Activated T-helper 1 cell treated with anti-CD3 and anti-CD28 coated beads, Interleukin-12 subunit alpha, Interleukin-12 subunit beta, Interleukin-2, Interleukin-4 antibody, amounts not matched to agents 30 ng/mL and 10 ng/mL and 1 ng/mL, durations not matched to agents 14 hours and 24 hours and 36 hours (primary cell): ENCODE measurements around the gene SLC33A1. TPM values are rescaled to one million over a fixed set of nuclear protein-coding genes. Genes with fewer than 3 reads are reported as not detected.
A peak's percentile ranks its signal among the peaks of the same experiment; 100 is the strongest.
"Not testable (repeated sequence)": the region's sequence is repeated elsewhere in the genome, so short reads cannot be mapped to it uniquely, and the experiment has no call there.

Source experiments
- DNase-seq: peaks from one replicate; pipeline ENCODE4 v3.0.0; 2021; ENCODE audit warnings: low spot score
- H3K27ac Mint-ChIP-seq: one replicate; pipeline ENCODE4 v1.8.0; 2021; ENCODE audit warnings: mild to moderate bottlenecking, mixed read lengths
- H3K27me3 Mint-ChIP-seq: one replicate; pipeline ENCODE4 v1.8.0; 2022; ENCODE audit warnings: mild to moderate bottlenecking, moderate library complexity, mixed read lengths; ENCODE audit not compliant: insufficient read depth
- H3K36me3 Mint-ChIP-seq: one replicate; pipeline ENCODE4 v1.8.0; 2021; ENCODE audit warnings: low read depth, mixed read lengths
- H3K4me1 Mint-ChIP-seq: one replicate; pipeline ENCODE4 v1.8.0; 2021; ENCODE audit warnings: low read depth, mixed read lengths
- H3K4me3 Mint-ChIP-seq: one replicate; pipeline ENCODE4 v1.8.0; 2021; ENCODE audit warnings: mild to moderate bottlenecking, moderate library complexity, mixed read lengths
- H3K9me3 Mint-ChIP-seq: one replicate; pipeline ENCODE4 v1.8.0; 2021; ENCODE audit warnings: mixed read lengths
- intact Hi-C: fragments of 100-400 bp; cut with micrococcal nuclease; formaldehyde crosslinking; loops from one replicate; pipeline ENCODE4 v1.15.1; 2024
- total RNA-seq: library from RNA; stranded (reverse); gene quantifications from 2 replicates; pipeline ENCODE4 v1.2.3, GENCODE V29; 2022

SLC33A1 gene
- total RNA-seq, 1 donor from 2014 or later = 27.4 TPM

- H3K27ac Mint-ChIP-seq = peak overlapping the region; percentile 96
- peak overlapping the region; percentile 91 for H3K4me3 Mint-ChIP-seq
- peak; percentile 23 for DNase-seq
- H3K9me3 Mint-ChIP-seq = no peaks in the 10 kb centered on the region
- H3K4me1 Mint-ChIP-seq = peaks cover 41% of the 10 kb centered on the region
- peaks cover 28% of the 10 kb centered on the region for H3K36me3 Mint-ChIP-seq
- intact Hi-C loops = loop anchor here (1.0 to 10.0 kb wide), 11 partner anchors 9 to 1531 kb away; partner anchors contain the start of genes C3orf33, CCNL1, DHX36 and GMPS
- H3K27me3 Mint-ChIP-seq = no peaks in the 10 kb centered on the region
Measured at GRCh38 chr3:155853214-155854140, 750 bp downstream of the SLC33A1 start.

- intact Hi-C loops = loop anchor here (5.0 to 10.0 kb wide), 5 partner anchors 105 to 1530 kb away; partner anchors contain the start of genes DHX36, PLCH1 and TIPARP
- H3K36me3 Mint-ChIP-seq = peaks cover 33% of the 10 kb centered on the region
- DNase-seq = no peak
- no peaks in the 10 kb centered on the region for H3K9me3 Mint-ChIP-seq
- peak overlapping the region; percentile 91 for H3K4me3 Mint-ChIP-seq
- no peaks in the 10 kb centered on the region for H3K27me3 Mint-ChIP-seq
- peaks cover 50% of the 10 kb centered on the region for H3K4me1 Mint-ChIP-seq
- H3K27ac Mint-ChIP-seq = peak overlapping the region; percentile 96
Measured at GRCh38 chr3:155852341-155852740, 1.9 kb downstream of the SLC33A1 start.

- intact Hi-C loops, H3K27ac Mint-ChIP-seq, DNase-seq, H3K9me3 Mint-ChIP-seq, H3K27me3 Mint-ChIP-seq: not testable (repeated sequence)
- Mint-ChIP-seq H3K36me3 (peaks cover 38% of the 10 kb centered on the region), H3K4me1 (peaks cover 54% of the 10 kb centered on the region), H3K4me3 (peak overlapping the region; percentile 49)
Measured at GRCh38 chr3:155849404-155849803, 4.8 kb downstream of the SLC33A1 start.

DNA sequence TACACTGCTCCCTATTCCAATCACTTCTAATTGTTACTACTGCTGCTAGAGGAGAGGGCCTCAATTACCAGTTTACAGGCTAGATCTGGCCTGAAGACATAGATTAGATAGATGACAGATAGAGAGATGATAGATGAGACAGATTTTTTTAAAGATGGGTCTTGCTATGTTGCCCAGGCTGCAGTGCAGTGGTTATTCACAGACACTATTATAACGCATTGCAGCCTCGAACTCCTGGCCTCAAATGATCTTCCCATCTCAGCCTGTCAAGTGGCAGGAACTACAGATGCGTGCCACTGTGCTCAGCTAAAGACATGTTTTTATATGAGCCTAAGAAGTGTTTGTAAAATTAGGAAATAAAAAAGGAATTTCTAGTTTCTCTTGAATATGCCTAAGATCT, 6.2 kb downstream of the SLC33A1 start:
- Mint-ChIP-seq H3K4me1 (peaks cover 58% of the 10 kb centered on the region), H3K4me3 (peak overlapping the region; percentile 9), H3K27me3 (no peaks in the 10 kb centered on the region), H3K27ac (no peak overlapping the region), H3K9me3 (no peaks in the 10 kb centered on the region), H3K36me3 (peaks cover 37% of the 10 kb centered on the region)
- no peak for DNase-seq
- intact Hi-C loops = no loop called here

DNA sequence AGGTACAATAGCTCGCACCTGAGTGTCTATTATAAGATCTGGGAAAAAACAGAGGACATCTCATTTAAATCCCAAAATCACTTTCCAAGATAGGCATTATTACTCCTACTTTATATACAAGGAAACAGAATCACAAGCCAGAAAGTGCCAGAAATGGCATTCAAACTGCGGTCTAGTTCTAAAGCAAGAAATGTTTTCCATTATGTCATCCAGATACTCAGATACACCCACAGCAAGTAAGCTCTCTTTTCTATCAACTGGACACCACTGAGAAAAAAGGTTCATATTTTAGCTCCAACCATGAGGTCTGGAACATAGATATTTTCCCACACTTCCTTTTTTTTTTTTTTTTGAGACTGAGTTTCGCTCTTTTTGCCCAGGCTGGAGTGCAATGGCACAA, 8.1 kb downstream of the SLC33A1 start:
- Mint-ChIP-seq H3K4me3 (peak overlapping the region; percentile 37), H3K27ac (no peak overlapping the region), H3K9me3 (no peaks in the 10 kb centered on the region), H3K4me1 (peaks cover 42% of the 10 kb centered on the region), H3K36me3 (peaks cover 21% of the 10 kb centered on the region), H3K27me3 (no peaks in the 10 kb centered on the region)
- intact Hi-C loops = no loop called here
- DNase-seq = no peak

- H3K4me1 Mint-ChIP-seq = peaks cover 29% of the 10 kb centered on the region
- H3K4me3 Mint-ChIP-seq = no peak overlapping the region
- no peak for DNase-seq
- H3K9me3 Mint-ChIP-seq = no peaks in the 10 kb centered on the region
- H3K27ac Mint-ChIP-seq = no peak overlapping the region
- H3K27me3 Mint-ChIP-seq = no peaks in the 10 kb centered on the region
- intact Hi-C loops = no loop called here
- peaks cover 17% of the 10 kb centered on the region for H3K36me3 Mint-ChIP-seq
Measured at GRCh38 chr3:155843569-155843968, 10.7 kb downstream of the SLC33A1 start.

GRCh38 chr3:155835341-155836071, 18.7 kb downstream of the SLC33A1 start:
- intact Hi-C loops = no loop called here
- Mint-ChIP-seq H3K27ac (no peak overlapping the region), H3K9me3 (no peaks in the 10 kb centered on the region), H3K36me3 (peaks cover 6% of the 10 kb centered on the region), H3K27me3 (no peaks in the 10 kb centered on the region), H3K4me3 (no peak overlapping the region), H3K4me1 (peaks cover 6% of the 10 kb centered on the region)
- no peak for DNase-seq

DNA sequence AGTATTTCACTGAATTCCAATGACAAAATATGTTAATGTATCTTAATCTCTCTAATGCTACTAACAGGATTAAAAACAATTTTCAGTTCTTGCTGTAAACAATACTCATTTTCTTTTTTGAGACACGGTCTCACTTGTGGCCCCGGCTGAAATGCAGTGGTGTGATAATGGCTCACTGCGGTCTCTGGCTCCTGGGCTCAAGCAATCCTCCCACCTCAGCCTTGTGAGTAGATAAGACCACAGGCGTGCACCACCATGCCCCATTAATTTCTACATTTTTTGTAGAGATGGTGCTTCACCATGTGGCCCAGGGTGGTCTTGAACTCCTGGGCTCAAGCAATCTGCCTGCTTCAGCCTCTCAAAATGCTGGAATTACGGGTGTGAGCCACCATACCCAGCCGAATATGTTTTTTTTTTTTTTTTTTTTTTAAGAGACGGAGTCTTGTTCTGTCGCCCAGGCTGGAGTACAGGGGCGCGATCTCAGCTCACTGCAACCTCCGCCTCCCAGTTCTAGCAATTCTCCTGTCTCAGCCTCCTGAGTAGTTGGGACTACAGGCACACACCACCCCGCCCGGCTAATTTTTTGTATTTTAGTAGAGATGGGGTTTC, 25.6 kb downstream of the SLC33A1 start:
- H3K27me3 Mint-ChIP-seq, H3K4me1 Mint-ChIP-seq, H3K4me3 Mint-ChIP-seq, H3K36me3 Mint-ChIP-seq, H3K9me3 Mint-ChIP-seq, intact Hi-C loops, DNase-seq, H3K27ac Mint-ChIP-seq: not testable (repeated sequence)

DNA sequence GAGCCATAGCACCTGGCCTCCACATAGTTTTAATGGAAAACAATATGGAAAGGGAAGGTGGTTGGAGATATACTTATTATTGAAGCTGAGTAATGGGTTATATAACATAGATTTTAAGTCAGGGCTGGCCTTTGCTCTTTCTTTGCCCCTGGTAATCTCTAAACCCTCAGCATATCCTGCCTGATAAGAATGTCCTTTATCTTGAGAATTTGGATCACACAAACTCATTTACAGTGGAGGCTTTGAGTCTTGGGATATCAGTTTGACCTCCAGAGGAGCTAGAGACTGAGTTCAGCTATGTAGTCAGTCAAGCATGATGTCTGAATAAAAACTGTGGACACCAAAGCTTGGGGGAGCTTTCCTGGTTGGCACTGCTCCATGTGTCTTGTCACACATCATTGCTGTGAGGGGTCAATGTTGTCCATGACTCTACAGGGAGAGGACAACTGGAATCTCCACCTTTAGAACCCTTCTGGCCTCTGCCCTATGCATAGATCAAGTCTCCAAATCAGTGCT, 39.1 kb downstream of the SLC33A1 start:
- Mint-ChIP-seq H3K4me3 (no peak overlapping the region), H3K27me3 (peaks cover 5% of the 10 kb centered on the region), H3K9me3 (no peaks in the 10 kb centered on the region), H3K4me1 (no peaks in the 10 kb centered on the region), H3K27ac (no peak overlapping the region), H3K36me3 (peaks cover 2% of the 10 kb centered on the region)
- intact Hi-C loops = no loop called here
- no peak for DNase-seq

DNA sequence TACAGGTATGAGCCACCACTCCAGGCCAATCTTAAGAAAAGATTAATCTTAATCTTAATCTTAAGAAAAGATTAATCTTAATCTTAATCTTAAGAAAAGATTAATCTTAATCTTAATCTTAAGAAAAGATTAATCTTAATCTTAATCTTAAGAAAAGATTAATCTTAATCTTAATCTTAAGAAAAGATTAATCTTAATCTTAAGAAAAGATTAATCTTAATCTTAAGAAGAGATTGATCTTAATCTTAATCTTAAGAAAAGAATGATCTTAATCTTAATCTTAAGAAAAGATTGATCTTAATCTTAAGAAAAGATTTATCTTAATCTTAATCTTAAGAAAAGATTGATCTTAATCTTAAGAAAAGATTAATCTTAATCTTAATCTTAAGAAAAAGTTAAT, 41.0 kb downstream of the SLC33A1 start:
- H3K9me3 Mint-ChIP-seq, H3K36me3 Mint-ChIP-seq, H3K4me1 Mint-ChIP-seq, H3K4me3 Mint-ChIP-seq, intact Hi-C loops, H3K27ac Mint-ChIP-seq, DNase-seq: not testable (repeated sequence)
- H3K27me3 Mint-ChIP-seq = peaks cover 11% of the 10 kb centered on the region

DNA sequence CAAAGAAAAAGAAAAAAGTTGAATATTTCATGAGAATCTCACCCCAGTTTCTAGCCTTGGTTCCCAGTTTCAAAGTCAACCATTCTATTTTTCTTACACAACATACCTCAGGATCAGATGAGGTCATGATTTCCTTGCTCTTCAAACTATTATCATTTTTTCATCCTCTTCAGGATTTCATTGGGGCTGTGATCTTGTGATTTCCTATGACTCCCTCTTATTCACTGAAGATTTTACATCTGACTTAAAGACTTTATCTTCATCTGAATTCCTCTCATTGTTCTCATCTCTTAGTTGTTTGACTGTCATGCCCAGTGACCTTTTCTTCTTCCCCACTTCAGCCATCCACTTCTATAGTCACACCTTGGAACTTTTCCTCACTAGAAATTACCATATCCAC, 45.0 kb downstream of the SLC33A1 start:
- no peaks in the 10 kb centered on the region for H3K9me3 Mint-ChIP-seq
- no peak overlapping the region for H3K4me3 Mint-ChIP-seq
- H3K27me3 Mint-ChIP-seq = peaks cover 11% of the 10 kb centered on the region
- DNase-seq = no peak
- intact Hi-C loops = loop anchor here (5.0 kb wide), 2 partner anchors 67 to 113 kb away; no protein-coding TSS in a partner anchor
- peaks cover 10% of the 10 kb centered on the region for H3K4me1 Mint-ChIP-seq
- H3K36me3 Mint-ChIP-seq = peaks cover 2% of the 10 kb centered on the region
- no peak overlapping the region for H3K27ac Mint-ChIP-seq

DNA sequence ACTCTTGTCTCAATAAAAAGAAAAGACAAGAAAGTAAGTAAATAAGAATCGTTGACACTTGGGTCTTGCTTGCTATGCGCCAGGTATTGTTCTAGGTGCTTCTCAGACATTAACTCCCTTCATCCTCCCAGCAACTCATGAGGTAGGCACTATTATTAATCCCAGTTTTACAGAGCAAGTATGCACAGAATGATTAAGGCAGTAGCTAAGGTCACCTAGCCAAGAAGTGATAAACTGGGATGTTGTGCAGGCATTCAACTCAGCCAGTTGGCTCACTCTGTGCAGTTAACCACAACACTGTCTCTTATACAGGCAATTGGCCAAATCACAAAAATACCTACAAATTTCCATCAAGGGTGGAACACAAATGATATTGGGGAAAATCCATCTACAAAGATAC, 46.4 kb downstream of the SLC33A1 start:
- no peak for DNase-seq
- Mint-ChIP-seq H3K36me3 (peaks cover 2% of the 10 kb centered on the region), H3K27ac (no peak overlapping the region), H3K27me3 (peaks cover 11% of the 10 kb centered on the region), H3K9me3 (no peaks in the 10 kb centered on the region), H3K4me3 (no peak overlapping the region), H3K4me1 (peaks cover 10% of the 10 kb centered on the region)
- intact Hi-C loops = loop anchor here (5.0 kb wide), 2 partner anchors 66 to 114 kb away; no protein-coding TSS in a partner anchor
